A204.1 (cell line): Measurements from ENCODE around the gene CCHCR1.

Source experiments
- FAIRE-seq: peaks from 2 replicates; lab custom pipeline; 2012; peaks lifted over from hg19 to GRCh38; lab: Jason Lieb, UNC

Gene CCHCR1

DNA sequence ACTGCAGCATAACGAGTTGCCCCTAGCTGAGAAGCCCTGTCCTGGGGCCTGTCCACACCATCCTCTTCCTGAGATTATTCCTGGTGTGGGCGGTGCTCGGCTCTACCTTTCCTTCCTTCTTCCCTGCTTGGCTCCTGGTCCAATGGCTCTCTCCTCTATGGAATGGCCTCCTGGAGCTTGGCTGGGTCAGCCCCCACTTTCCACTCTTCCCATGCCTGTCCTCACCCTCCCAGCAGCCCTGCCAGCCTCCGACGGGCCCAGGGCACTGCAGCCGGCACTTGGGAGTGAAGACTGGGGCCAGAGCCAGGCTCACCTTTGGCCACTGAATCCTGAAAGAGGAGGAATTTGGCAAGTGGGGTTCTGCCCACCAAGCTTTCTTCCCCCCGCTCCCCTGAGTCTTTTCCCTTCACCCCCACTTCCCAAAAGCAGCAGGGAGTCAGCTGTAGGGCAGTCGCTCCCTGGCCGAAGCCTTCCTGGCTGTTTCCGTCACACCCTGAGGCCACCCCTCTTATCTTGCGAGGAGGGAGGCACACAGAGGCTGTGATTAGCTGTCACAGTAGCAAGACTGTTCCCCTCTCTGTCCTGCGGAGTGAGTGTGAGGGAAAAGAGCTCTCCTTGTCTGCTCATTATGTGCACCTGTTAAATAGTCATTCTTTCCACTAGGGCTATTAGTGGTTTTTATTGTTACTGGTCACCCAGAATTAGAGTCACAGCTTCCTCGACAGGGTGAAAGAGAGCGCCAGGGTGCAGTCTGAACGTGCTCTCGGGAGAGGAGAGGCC is 31.0 kb downstream of the CCHCR1 start:
- FAIRE-seq = no peak

GRCh38 chr6:31125586-31126363 is 31.8 kb downstream of the CCHCR1 start:
- no peak for FAIRE-seq

DNA sequence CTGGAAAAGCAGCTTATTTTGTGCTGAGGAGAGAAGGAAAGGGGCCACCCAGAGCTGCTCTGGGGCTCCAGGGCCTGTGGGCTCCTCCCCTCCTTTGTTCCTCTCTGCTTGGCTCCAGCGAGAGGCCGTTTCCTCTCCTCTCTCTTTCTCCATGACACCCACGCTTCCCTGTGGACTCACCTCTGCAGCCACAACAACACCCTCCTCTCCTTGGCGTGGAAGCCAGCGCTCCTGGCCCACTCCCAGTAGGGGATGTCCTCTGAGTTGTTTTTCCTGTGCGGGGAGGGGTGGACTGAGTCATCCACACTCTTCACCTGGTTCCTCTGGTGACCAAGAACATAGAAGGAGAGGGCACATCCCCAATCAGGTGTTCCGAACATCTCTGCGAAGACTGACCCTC is 32.4 kb downstream of the CCHCR1 start:
- no peak for FAIRE-seq

GRCh38 chr6:31122791-31123706 is 34.6 kb downstream of the CCHCR1 start:
- no peak for FAIRE-seq

GRCh38 chr6:31121131-31121790 is 36.3 kb downstream of the CCHCR1 start:
- FAIRE-seq = no peak

- no peak for FAIRE-seq
These were observed 37.3 kb downstream of the CCHCR1 start, which contains the start of gene CDSN for GRCh38 chr6:31120151-31120915. CDSN (minus strand) TSS chr6:31120446; CDS start chr6:31120419, 27 bp downstream.

DNA sequence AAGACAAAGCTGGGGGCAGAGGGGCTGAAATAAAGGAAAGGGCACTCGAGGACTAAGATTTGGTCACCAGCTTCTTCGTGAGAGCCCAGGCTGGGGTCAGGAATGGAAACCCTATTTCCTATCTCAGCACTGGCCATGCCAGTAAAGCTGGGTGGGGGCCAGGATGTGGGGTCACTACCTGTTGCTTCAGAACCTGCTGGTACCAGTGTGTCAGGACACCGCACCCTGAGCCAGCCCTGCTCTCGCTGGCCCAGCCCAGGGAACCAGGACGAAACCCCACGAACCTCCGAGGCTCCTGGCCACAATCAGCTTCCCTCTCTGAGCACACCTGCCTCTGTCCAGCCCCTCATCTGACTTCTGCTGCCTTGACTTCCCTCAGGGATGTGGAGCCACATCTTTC is 39.4 kb downstream of the CCHCR1 start:
- no peak for FAIRE-seq

DNA sequence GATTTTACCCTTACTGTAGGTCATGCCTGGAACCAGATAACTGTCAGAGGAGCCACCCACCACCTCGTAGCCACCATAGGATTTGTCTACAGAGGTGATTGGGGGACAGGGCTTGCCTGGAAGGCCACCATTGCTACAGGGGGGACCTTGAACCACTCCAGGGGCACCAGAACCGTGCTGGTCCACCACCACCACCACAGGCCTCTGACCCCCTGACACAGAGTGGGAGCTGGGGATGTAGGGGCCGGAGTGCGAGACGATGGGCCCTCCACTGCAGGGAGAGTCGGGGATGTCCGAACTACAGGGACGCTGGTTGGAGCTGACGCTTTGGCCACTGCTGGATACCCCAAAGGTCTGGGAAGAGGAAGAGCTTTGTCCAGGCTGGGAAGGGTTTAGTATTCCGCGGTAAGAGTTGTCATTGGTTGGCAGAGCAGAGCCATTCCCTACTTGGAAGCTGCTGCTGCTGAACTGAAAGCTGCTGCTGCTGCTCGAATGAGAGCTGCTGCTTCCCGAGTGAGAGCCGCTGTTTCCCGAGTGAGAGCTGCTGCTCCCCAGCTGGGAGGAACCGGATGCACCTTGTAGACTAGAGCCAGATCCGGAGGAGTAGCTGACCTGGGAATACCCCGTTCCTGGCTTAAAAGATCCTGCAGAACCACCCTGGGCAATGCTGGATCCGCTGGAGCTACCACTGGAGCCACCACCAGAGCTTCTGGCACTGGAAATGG is 40.8 kb downstream of the CCHCR1 start:
- FAIRE-seq = no peak

GRCh38 chr6:31115941-31116560 is 41.6 kb downstream of the CCHCR1 start:
- FAIRE-seq = no peak

DNA sequence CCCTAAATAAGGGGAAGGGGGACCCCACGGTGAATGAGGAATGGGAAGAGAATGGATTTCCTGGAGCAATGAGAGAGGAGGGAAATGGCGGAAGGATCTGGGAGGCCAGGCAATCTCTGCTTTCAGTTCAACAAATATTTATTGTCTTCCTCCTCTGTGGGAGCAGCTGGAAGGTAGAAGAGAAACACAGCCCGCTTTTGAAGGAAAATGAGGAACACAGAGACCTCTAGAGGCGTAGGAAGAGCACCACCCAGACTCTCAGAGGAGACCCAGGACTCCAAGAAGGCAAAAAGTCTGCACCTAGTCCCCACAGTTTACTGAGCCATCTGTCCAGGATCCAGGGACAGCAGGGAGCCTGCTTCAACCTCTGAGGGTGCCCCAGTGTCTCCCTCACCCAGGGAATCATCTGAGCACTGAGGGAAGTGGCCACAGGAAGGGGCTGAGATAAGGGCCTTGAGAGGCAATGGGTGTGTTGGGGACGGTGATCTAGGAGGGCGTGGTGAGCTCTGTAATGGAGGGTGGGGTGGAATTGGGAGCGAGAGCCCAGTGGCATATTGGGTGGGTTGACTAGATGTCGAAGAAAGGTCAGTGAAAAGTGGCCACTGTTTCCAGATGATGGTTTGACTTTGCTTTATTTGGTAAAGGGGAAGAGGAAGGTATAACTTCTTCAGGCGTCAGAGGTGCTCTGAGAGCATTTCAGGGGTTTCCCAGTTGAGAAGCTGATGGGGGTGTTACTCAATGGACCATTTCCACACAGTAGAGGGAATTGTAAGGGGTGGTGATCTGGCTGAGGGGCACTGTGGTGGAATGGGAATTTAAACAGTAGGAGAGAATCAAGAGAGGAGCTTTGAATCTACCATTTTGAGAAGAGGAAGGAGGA is 42.4 kb downstream of the CCHCR1 start:
- FAIRE-seq = no peak

DNA sequence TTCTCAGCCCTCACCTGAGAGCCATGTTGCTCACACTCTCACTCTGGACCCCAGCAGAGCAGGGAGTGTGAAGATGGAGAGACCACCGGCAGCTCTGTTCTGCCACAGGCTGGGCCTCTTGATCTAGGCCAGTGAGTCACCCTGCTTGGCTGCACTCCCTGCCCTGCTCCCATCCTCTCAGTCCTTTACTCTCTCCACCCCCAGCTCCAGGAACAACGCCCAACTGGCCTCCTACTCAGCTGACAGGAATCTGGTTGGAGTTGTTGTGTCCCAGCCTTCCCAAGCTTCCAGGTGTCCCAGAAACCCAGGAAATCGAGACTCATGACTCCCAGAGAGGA is 43.1 kb downstream of the CCHCR1 start, which contains the start of gene PSORS1C1:
Gene PSORS1C1, plus strand, starts transcription at position 260 of the 338 bp plus-strand sequence. CDS start 14,833 bp downstream, outside the sequence.
- FAIRE-seq = no peak

- FAIRE-seq = no peak
These were observed 43.6 kb downstream of the CCHCR1 start for GRCh38 chr6:31113861-31114540.

- no peak for FAIRE-seq
These were observed 45.1 kb downstream of the CCHCR1 start, which contains the start of gene C6orf15 for GRCh38 chr6:31112478-31112877. C6orf15 (minus strand) TSS chr6:31112575; CDS start chr6:31112555, 20 bp downstream.

DNA sequence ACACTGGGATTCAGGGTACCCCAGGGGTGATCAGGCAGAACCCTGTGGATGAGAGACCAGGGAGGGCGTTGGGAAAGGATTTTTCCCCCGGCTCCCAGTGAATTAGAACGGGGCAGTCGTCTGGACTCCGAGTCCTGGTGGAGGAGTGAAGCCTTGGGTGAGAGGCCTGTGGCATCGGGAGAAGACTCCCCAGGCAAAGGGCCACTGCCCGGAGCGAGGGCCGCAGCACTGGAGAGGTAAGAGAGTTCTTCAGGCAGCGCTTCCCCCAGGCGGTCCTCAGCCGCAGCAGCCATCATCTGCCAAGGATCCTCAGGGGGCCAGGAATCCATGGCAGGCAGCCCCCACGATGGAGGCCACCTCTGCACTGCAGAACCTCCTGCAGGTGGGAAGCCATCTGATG is 45.9 kb downstream of the CCHCR1 start:
- FAIRE-seq = no peak

DNA sequence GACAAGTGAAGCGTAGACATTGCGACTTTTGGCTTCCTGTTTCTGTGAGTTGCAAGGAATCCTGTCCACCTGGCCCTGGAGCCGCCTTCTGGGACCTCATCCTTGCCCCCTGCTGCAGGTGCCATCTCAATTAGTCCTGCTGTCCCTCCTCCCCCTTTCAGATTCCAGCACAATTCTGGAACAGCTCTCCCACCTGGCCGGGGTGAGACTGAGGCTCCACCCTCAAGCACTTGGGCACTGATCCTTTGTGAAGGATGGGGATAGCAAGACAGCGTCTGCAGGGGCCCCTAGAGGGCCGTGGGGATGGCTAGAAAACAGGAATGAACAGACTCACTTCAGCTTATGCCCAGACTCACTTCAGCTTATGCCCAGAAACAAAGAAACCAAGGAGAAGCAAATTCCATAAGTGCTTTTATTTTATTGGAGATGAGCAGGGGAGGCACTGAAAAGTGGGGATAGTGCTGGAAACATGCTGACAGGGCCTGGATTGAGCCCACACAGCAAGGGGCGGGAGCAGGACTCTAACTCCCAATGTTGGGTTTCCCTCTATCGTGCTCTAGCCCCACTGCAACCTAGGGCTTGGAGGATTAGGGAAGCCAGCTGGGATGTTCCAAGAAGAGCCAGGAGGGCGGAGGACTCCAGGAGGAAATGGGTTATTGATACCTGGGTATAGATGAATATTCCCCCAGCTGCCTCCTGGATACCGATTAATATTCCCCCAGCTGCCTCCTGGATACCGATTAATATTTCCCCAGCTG is 46.6 kb downstream of the CCHCR1 start:
- no peak for FAIRE-seq

GRCh38 chr6:31107052-31107451 is 50.5 kb downstream of the CCHCR1 start:
- FAIRE-seq = no peak

DNA sequence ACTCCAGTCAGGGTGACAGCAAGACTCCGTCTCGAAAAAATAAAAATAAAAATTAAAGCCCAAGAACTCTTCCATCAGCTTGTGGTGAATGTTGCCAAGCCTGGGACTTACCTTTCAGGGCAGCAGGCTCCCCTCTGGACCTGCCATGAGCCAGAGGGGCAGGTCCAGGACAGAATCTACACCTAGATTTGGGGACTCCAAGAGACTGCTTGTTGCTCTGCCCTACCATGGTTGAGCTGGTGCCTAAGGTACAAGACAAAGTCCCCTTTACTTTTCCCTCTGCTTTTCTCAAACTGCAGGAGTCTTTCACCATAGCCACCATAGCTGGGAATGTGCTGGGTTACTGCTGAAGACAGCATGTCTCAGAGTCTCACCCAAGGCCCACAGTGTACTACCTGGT is 54.5 kb downstream of the CCHCR1 start:
- FAIRE-seq = no peak
